Measurements from ENCODE around the gene SEC23A. TPM values are rescaled to one million over a fixed set of nuclear protein-coding genes. Genes with fewer than 3 reads are reported as not detected.

SEC23A gene
- total RNA-seq, 4 donors from 2014 or later = 88.6 to 290 (median 162) TPM

DNA sequence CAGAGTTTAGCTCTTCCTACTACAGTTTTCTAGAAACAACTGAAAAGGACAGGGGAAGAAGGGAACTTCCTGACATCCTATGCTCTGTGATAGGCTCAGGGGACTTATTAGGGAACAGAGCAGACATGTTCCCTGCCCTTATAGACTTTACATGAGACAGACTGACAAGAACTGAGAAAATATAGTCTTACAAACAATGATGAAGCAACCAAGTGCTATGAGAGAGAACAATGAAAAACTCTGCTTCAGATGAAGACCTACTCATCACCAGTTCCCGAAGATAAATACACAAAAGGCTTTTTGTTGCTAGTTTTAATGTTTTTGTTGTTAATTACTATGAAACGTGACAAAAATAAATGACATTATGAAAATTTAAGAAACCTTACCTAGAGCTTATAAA, 115.3 kb downstream of the SEC23A start:
- H3K27ac ChIP-seq = no peak overlapping the region
- no peaks in the 10 kb centered on the region for H3K36me3 ChIP-seq
- no peak for DNase-seq
- H3K9me3 ChIP-seq = no peaks in the 10 kb centered on the region
- in situ Hi-C loops (cut with MboI; ENCODE audit: low pct_ligation_motif_present in 1 of 4, low pct_unique_long_range_greater_than_20kb in 1 of 4, low sequenced_read_pairs in 3 of 4) = no loop called here
- 74 to 77% methylated on average over 2 of the region's 2 CpGs for WGBS, 2 donors (ENCODE audit: low coverage in 1 of 2)
- intact Hi-C loops (cut with DNase I; ENCODE audit: low total_unique reads) = no loop called here
- H3K27me3 ChIP-seq = no peaks in the 10 kb centered on the region
- H3K4me1 ChIP-seq = peaks cover 0 to 3% (median 0%) of the 10 kb centered on the region in 4 donors
- no peak overlapping the region for H3K4me3 ChIP-seq
- no peak for TF ChIP-seq EP300 (IDR thresholded peaks at IDR 0.05; ENCODE audit: low read depth)
- TF ChIP-seq POLR2AphosphoS5 (IDR thresholded peaks at IDR 0.05) = no peak
- TF ChIP-seq, protein P1, sequence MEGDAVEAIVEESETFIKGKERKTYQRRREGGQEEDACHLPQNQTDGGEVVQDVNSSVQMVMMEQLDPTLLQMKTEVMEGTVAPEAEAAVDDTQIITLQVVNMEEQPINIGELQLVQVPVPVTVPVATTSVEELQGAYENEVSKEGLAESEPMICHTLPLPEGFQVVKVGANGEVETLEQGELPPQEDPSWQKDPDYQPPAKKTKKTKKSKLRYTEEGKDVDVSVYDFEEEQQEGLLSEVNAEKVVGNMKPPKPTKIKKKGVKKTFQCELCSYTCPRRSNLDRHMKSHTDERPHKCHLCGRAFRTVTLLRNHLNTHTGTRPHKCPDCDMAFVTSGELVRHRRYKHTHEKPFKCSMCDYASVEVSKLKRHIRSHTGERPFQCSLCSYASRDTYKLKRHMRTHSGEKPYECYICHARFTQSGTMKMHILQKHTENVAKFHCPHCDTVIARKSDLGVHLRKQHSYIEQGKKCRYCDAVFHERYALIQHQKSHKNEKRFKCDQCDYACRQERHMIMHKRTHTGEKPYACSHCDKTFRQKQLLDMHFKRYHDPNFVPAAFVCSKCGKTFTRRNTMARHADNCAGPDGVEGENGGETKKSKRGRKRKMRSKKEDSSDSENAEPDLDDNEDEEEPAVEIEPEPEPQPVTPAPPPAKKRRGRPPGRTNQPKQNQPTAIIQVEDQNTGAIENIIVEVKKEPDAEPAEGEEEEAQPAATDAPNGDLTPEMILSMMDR (IDR thresholded peaks at IDR 0.05) = no peak
- TF ChIP-seq POLR2A (IDR thresholded peaks at IDR 0.05) = no peak

GRCh38 chr14:38982837-38983236, 120.2 kb downstream of the SEC23A start:
- Histone ChIP-seq H3K36me3 (no peaks in the 10 kb centered on the region), H3K4me1 (no peaks in the 10 kb centered on the region), H3K27me3 (no peaks in the 10 kb centered on the region), H3K4me3 (no peak overlapping the region), H3K9me3 (no peaks in the 10 kb centered on the region), H3K27ac (no peak overlapping the region)
- intact Hi-C loops (cut with DNase I; ENCODE audit: low total_unique reads) = no loop called here
- TF ChIP-seq EP300 (IDR thresholded peaks at IDR 0.05; ENCODE audit: low read depth) (no peak), POLR2A (IDR thresholded peaks at IDR 0.05) (no peak), POLR2AphosphoS5 (IDR thresholded peaks at IDR 0.05) (no peak)
- TF ChIP-seq, protein P1 (IDR thresholded peaks at IDR 0.05) = no peak
- WGBS, 2 donors (ENCODE audit: low coverage in 1 of 2) = 0 to 14% methylated on average over 1 of the region's 1 CpG
- in situ Hi-C loops (cut with MboI; ENCODE audit: low pct_ligation_motif_present in 1 of 4, low pct_unique_long_range_greater_than_20kb in 1 of 4, low sequenced_read_pairs in 3 of 4) = no loop called here
- DNase-seq = no peak

DNA sequence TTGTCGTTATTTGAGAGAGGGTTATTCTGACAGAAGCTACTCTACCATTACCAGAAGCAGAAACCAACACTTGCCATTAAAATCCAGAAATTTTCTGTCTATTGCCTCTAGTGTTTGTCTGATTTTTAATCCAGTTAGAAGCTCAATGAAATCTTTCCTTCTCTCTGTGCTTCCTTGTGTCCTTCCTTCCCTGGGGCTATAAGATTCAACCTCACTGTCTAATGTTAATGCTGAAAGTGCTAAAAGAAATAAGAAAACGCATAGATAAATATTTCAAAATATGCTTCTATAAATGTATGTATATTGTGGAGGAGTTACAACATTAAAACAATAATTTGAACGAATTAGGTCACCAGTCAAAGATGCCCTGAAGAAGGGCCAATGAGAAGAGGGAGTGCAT, 120.8 kb downstream of the SEC23A start:
- 55 to 68% methylated on average over 3 of the region's 3 CpGs for WGBS, 2 donors (ENCODE audit: low coverage in 1 of 2)
- Histone ChIP-seq H3K4me3 (no peak overlapping the region), H3K9me3 (no peaks in the 10 kb centered on the region), H3K36me3 (no peaks in the 10 kb centered on the region), H3K27ac (no peak overlapping the region), H3K4me1 (no peaks in the 10 kb centered on the region), H3K27me3 (no peaks in the 10 kb centered on the region)
- TF ChIP-seq POLR2A (IDR thresholded peaks at IDR 0.05) = no peak
- no peak for TF ChIP-seq POLR2AphosphoS5 (IDR thresholded peaks at IDR 0.05)
- TF ChIP-seq EP300 (IDR thresholded peaks at IDR 0.05; ENCODE audit: low read depth) = no peak
- TF ChIP-seq, protein P1 (IDR thresholded peaks at IDR 0.05) = no peak
- intact Hi-C loops (cut with DNase I; ENCODE audit: low total_unique reads) (no loop called here), in situ Hi-C loops (cut with MboI; ENCODE audit: low pct_ligation_motif_present in 1 of 4, low pct_unique_long_range_greater_than_20kb in 1 of 4, low sequenced_read_pairs in 3 of 4) (no loop called here)
- DNase-seq = no peak

Small RNA genes within 50 kb of the gene (small RNA-seq; reads per million reads assigned to genes)
- 0 reads per million in 4 donors for gene AL109628.1
- gene RF00019 = 0 reads per million in 4 donors

Other genes starting within 250 kb of the SEC23A start
- 10 to 100 TPM in 3 of 4 donors, not detected in 1; 11.5 to 75.0 (median 20.0) TPM for gene GEMIN2, start 11.1 kb upstream of the SEC23A start, total RNA-seq
- gene TRAPPC6B, start 67.1 kb upstream of the SEC23A start, total RNA-seq = 10 to 100 TPM in 3 of 4 donors, 1 to 10 TPM in 1; 3.7 to 48.8 (median 25.3) TPM
- 100 to 1,000 TPM in 1 of 4 donors, 10 to 100 TPM in 3; 33.0 to 159 (median 76.2) TPM for gene PNN, start 72.0 kb upstream of the SEC23A start, total RNA-seq
- gene MIA2, start 130.7 kb upstream of the SEC23A start, total RNA-seq = 10 to 100 TPM; 54.1 to 83.0 (median 71.4) TPM